22Rv1 (cell line): Measurements from ENCODE around the gene ERLIN1.

Source experiments
- ZFX ChIP-seq: fragments of 450-650 bp; IDR thresholded peaks from 2 replicates; pipeline ENCODE4 v1.6.1; 2017; ENCODE audit warnings: antibody characterized with exemption, borderline replicate concordance
- TF ChIP-seq, protein P1 (sequence below): fragments of 450-650 bp; IDR thresholded peaks from 2 replicates; pipeline ENCODE4 v1.5.1; 2017; ENCODE audit warnings: mild to moderate bottlenecking

DNA sequence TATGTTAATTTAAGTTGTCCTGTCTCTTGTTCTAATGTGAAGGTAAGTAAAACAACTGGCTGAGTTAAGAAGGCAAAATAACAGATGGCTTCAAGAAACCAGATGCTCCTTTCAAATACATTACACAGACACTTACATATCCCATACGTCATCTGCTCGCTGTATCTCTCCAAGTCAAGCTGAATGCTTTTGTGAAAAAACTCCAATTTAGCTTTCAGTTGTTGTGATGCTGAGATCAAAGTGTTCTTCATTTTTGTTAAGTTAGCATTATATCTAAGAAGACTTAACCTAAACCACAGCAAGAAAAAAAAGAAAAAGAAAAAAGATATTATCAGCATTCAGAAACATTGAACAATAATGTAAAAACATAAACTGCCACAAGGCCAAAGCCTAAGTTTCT, 18.5 kb upstream of the ERLIN1 start:
- TF ChIP-seq, protein P1, sequence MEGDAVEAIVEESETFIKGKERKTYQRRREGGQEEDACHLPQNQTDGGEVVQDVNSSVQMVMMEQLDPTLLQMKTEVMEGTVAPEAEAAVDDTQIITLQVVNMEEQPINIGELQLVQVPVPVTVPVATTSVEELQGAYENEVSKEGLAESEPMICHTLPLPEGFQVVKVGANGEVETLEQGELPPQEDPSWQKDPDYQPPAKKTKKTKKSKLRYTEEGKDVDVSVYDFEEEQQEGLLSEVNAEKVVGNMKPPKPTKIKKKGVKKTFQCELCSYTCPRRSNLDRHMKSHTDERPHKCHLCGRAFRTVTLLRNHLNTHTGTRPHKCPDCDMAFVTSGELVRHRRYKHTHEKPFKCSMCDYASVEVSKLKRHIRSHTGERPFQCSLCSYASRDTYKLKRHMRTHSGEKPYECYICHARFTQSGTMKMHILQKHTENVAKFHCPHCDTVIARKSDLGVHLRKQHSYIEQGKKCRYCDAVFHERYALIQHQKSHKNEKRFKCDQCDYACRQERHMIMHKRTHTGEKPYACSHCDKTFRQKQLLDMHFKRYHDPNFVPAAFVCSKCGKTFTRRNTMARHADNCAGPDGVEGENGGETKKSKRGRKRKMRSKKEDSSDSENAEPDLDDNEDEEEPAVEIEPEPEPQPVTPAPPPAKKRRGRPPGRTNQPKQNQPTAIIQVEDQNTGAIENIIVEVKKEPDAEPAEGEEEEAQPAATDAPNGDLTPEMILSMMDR, result no peak
- no peak for TF ChIP-seq ZFX
